Stimulated activated naive B cell treated with anti-CD40 and anti-IgM and Interleukin-4, amounts not matched to agents 10 μg/mL and 1 μg/mL and 100 μg/mL, for 72 hours (primary cell): ENCODE measurements around the gene LMOD1.

ENCODE experiments used
- ATAC-seq, 2 donors: fragments of 150-1000 bp; cut with Tn5 transposase; replicated peaks; 2 replicates each; pipeline ENCODE4 v1.10.0; 2021; ENCODE audit warnings: moderate library complexity in 1 of 2
- DNase-seq: peaks from one replicate; pipeline ENCODE4 v3.0.0; 2021
- H3K27ac Mint-ChIP-seq: one replicate; pipeline ENCODE4 v1.8.0; 2022; ENCODE audit warnings: mild to moderate bottlenecking, mixed read lengths
- H3K27me3 Mint-ChIP-seq, 2 donors: one replicate each; pipeline ENCODE4 v1.8.0; 2022; ENCODE audit warnings: mixed read lengths in 2 of 2
- H3K36me3 Mint-ChIP-seq, 2 donors: one replicate each; pipeline ENCODE4 v1.8.0; 2022; ENCODE audit warnings: mixed read lengths in 2 of 2, mild to moderate bottlenecking in 1 of 2
- H3K4me1 Mint-ChIP-seq, 2 donors: one replicate each; pipeline ENCODE4 v1.8.0; 2022; ENCODE audit warnings: mixed read lengths in 2 of 2, mild to moderate bottlenecking in 1 of 2
- H3K4me3 Mint-ChIP-seq, 2 donors: one replicate each; pipeline ENCODE4 v1.8.0; 2022; ENCODE audit warnings: mild to moderate bottlenecking in 2 of 2, mixed read lengths in 2 of 2, moderate library complexity in 1 of 2
- H3K9me3 Mint-ChIP-seq, 2 donors: one replicate each; pipeline ENCODE4 v1.8.0; 2022; ENCODE audit warnings: mixed read lengths in 2 of 2, mild to moderate bottlenecking in 1 of 2

Gene LMOD1

GRCh38 chr1:201939574-201939973, 6.8 kb downstream of the LMOD1 start:
- no peak for DNase-seq
- H3K27me3 Mint-ChIP-seq = peaks cover 27 to 45% of the 10 kb centered on the region in 2 donors
- H3K36me3 Mint-ChIP-seq = no peaks in the 10 kb centered on the region
- no peaks in the 10 kb centered on the region for H3K9me3 Mint-ChIP-seq
- no peak overlapping the region for H3K27ac Mint-ChIP-seq
- no peak for ATAC-seq
- H3K4me3 Mint-ChIP-seq = no peak overlapping the region
- H3K4me1 Mint-ChIP-seq = no peaks in the 10 kb centered on the region

- ATAC-seq (no peak), DNase-seq (no peak)
- Mint-ChIP-seq H3K27me3 (peaks cover 25 to 46% of the 10 kb centered on the region in 2 donors), H3K9me3 (no peaks in the 10 kb centered on the region), H3K27ac (no peak overlapping the region), H3K36me3 (no peaks in the 10 kb centered on the region), H3K4me3 (no peak overlapping the region), H3K4me1 (no peaks in the 10 kb centered on the region)
These were observed 7.2 kb downstream of the LMOD1 start for GRCh38 chr1:201939148-201939547.

- ATAC-seq (no peak), DNase-seq (no peak)
- H3K27me3 Mint-ChIP-seq = peaks cover 20 to 41% of the 10 kb centered on the region in 2 donors
- H3K36me3 Mint-ChIP-seq = no peaks in the 10 kb centered on the region
- H3K9me3 Mint-ChIP-seq = no peaks in the 10 kb centered on the region
- H3K4me1 Mint-ChIP-seq = no peaks in the 10 kb centered on the region
- no peak overlapping the region for H3K27ac Mint-ChIP-seq
- H3K4me3 Mint-ChIP-seq = no peak overlapping the region
These were observed 7.8 kb downstream of the LMOD1 start for GRCh38 chr1:201938440-201939035.

GRCh38 chr1:201937624-201938213, 8.6 kb downstream of the LMOD1 start:
- Mint-ChIP-seq H3K27ac (no peak overlapping the region), H3K27me3 (peaks cover 20 to 34% of the 10 kb centered on the region in 2 donors), H3K36me3 (no peaks in the 10 kb centered on the region)

GRCh38 chr1:201933840-201934430, 12.4 kb downstream of the LMOD1 start:
- Mint-ChIP-seq H3K9me3 (no peaks in the 10 kb centered on the region), H3K36me3 (no peaks in the 10 kb centered on the region), H3K27ac (no peak overlapping the region), H3K27me3 (peaks cover 11 to 12% of the 10 kb centered on the region in 2 donors), H3K4me3 (no peak overlapping the region), H3K4me1 (no peaks in the 10 kb centered on the region)
- ATAC-seq (no peak), DNase-seq (no peak)

More at GRCh38 chr1:201937624-201938213, 8.6 kb downstream of the LMOD1 start:
- no peak for ATAC-seq
- Mint-ChIP-seq H3K4me1 (no peaks in the 10 kb centered on the region), H3K9me3 (no peaks in the 10 kb centered on the region), H3K4me3 (no peak overlapping the region)
- DNase-seq = no peak

GRCh38 chr1:201930803-201931202, 15.5 kb downstream of the LMOD1 start:
- Mint-ChIP-seq H3K4me1 (no peaks in the 10 kb centered on the region), H3K27me3 (peaks cover 0 to 12% of the 10 kb centered on the region in 2 donors), H3K27ac (no peak overlapping the region), H3K9me3 (no peaks in the 10 kb centered on the region), H3K36me3 (no peaks in the 10 kb centered on the region), H3K4me3 (no peak overlapping the region)
- DNase-seq = no peak
- no peak for ATAC-seq

GRCh38 chr1:201930137-201930536, 16.2 kb downstream of the LMOD1 start:
- no peak for ATAC-seq
- H3K27ac Mint-ChIP-seq = no peak overlapping the region
- DNase-seq = no peak
- H3K4me3 Mint-ChIP-seq = no peak overlapping the region
- H3K9me3 Mint-ChIP-seq = no peaks in the 10 kb centered on the region
- H3K36me3 Mint-ChIP-seq = no peaks in the 10 kb centered on the region
- peaks cover 2 to 11% of the 10 kb centered on the region in 2 donors for H3K27me3 Mint-ChIP-seq
- H3K4me1 Mint-ChIP-seq = no peaks in the 10 kb centered on the region

GRCh38 chr1:201928266-201928665, 18.1 kb downstream of the LMOD1 start:
- ATAC-seq (no peak), DNase-seq (no peak)
- Mint-ChIP-seq H3K27me3 (peaks cover 0 to 8% of the 10 kb centered on the region in 2 donors), H3K9me3 (no peaks in the 10 kb centered on the region), H3K36me3 (no peaks in the 10 kb centered on the region), H3K4me3 (no peak overlapping the region), H3K4me1 (no peaks in the 10 kb centered on the region), H3K27ac (no peak overlapping the region)

GRCh38 chr1:201925981-201926645, 20.2 kb downstream of the LMOD1 start:
- no peak for ATAC-seq
- DNase-seq = no peak
- no peaks in the 10 kb centered on the region for H3K4me1 Mint-ChIP-seq
- no peak overlapping the region for H3K27ac Mint-ChIP-seq
- no peak overlapping the region for H3K4me3 Mint-ChIP-seq
- no peaks in the 10 kb centered on the region for H3K36me3 Mint-ChIP-seq
- H3K27me3 Mint-ChIP-seq = peaks cover 10 to 13% of the 10 kb centered on the region in 2 donors
- no peaks in the 10 kb centered on the region for H3K9me3 Mint-ChIP-seq

- Mint-ChIP-seq H3K4me3 (no peak overlapping the region), H3K36me3 (no peaks in the 10 kb centered on the region), H3K27ac (no peak overlapping the region), H3K9me3 (no peaks in the 10 kb centered on the region), H3K4me1 (no peaks in the 10 kb centered on the region), H3K27me3 (peaks cover 17 to 19% of the 10 kb centered on the region in 2 donors)
- DNase-seq (no peak), ATAC-seq (no peak)
These were observed 21.1 kb downstream of the LMOD1 start for GRCh38 chr1:201925301-201925567.

- H3K36me3 Mint-ChIP-seq = no peaks in the 10 kb centered on the region
- ATAC-seq (no peak), DNase-seq (no peak)
- H3K4me1 Mint-ChIP-seq = no peaks in the 10 kb centered on the region
- peaks cover 26 to 29% of the 10 kb centered on the region in 2 donors for H3K27me3 Mint-ChIP-seq
- H3K4me3 Mint-ChIP-seq = no peak overlapping the region
- H3K27ac Mint-ChIP-seq = no peak overlapping the region
- H3K9me3 Mint-ChIP-seq = no peaks in the 10 kb centered on the region
These were observed 24.3 kb downstream of the LMOD1 start for GRCh38 chr1:201921952-201922558.

GRCh38 chr1:201918343-201918742, 28.0 kb downstream of the LMOD1 start:
- H3K4me3 Mint-ChIP-seq = no peak overlapping the region
- no peak for ATAC-seq
- no peaks in the 10 kb centered on the region for H3K36me3 Mint-ChIP-seq
- no peak for DNase-seq
- H3K9me3 Mint-ChIP-seq = no peaks in the 10 kb centered on the region
- peaks cover 32 to 47% of the 10 kb centered on the region in 2 donors for H3K27me3 Mint-ChIP-seq
- no peaks in the 10 kb centered on the region for H3K4me1 Mint-ChIP-seq
- H3K27ac Mint-ChIP-seq = no peak overlapping the region

- no peak overlapping the region for H3K27ac Mint-ChIP-seq
- H3K36me3 Mint-ChIP-seq = no peaks in the 10 kb centered on the region
- no peak for ATAC-seq
- H3K27me3 Mint-ChIP-seq = peaks cover 32 to 47% of the 10 kb centered on the region in 2 donors
- no peaks in the 10 kb centered on the region for H3K4me1 Mint-ChIP-seq
- no peak for DNase-seq
- no peak overlapping the region for H3K4me3 Mint-ChIP-seq
- no peaks in the 10 kb centered on the region for H3K9me3 Mint-ChIP-seq
These were observed 28.9 kb downstream of the LMOD1 start for GRCh38 chr1:201917362-201918033.

GRCh38 chr1:201916649-201917249, 29.6 kb downstream of the LMOD1 start:
- Mint-ChIP-seq H3K27ac (no peak overlapping the region), H3K4me1 (no peaks in the 10 kb centered on the region), H3K9me3 (no peaks in the 10 kb centered on the region), H3K4me3 (no peak overlapping the region), H3K36me3 (no peaks in the 10 kb centered on the region), H3K27me3 (peaks cover 32 to 42% of the 10 kb centered on the region in 2 donors)
- ATAC-seq = peak in 1 of 2 donors; percentile 46
- no peak for DNase-seq
